ENCODE results near the gene OLFM1.
"Not testable (repeated sequence)": the region's sequence is repeated elsewhere in the genome, so short reads cannot be mapped to it uniquely, and the experiment has no call there.

OLFM1 gene

DNA sequence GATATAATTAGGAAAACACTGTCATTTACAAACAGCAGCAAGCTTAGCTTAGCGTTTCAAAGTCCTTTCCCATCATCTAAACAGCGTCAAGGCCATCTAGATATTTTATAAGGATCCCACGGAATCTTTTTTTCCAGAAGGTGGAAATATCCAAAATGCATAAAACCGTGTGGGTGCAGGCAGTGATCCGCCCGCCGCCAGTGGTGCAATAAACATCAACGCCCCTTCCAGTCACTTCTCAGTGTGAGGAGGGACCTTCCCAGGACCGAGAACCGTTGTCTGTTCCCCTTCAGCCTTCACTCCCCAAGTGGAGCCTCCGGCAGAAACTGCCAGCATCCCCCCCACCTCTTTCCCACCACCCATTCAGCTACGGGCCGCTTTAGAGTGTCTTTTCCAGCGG is 22.9 kb downstream of the OLFM1 start:
- DNase-seq: no peak

DNA sequence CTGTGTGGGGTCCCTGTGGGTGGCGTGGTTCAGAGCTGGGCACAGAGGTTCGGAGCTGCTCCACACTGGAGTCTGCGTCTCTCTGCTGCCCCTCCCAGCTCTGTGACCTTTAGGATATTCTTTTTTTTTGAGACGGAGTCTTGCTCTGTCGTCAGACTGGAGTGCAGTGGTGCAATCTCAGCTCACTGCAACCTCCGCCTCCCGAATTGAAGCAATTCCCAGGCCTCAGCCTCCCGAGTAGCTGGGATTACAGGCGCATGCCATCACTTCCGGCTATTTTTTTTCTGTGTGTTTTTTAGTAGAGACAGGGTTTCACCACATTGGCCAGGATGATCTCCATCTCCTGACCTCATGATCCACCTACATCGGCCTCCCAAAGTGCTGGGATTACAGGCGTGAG is 24.1 kb downstream of the OLFM1 start:
- DNase-seq: not testable (repeated sequence)

DNA sequence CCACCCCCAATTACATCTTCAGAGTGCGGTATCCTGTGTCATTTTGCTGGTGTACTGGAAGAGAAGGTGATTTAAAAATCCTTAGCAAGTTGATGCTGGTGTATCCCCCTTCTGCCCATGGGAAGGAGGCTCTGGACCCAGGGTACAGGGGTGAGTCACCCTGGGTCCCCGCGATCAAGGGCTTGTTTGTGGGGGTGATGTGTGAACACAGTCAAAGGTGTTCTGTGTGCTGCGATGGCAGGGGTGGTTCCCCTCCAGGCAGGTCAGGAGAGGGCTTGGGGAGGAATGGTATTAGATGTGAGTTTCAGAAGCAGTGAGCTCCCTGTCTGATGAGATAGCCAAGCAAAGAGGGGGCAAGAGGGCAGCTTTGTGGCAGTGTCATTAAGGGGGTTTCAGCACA is 28.9 kb downstream of the OLFM1 start:
- no peak for DNase-seq

DNA sequence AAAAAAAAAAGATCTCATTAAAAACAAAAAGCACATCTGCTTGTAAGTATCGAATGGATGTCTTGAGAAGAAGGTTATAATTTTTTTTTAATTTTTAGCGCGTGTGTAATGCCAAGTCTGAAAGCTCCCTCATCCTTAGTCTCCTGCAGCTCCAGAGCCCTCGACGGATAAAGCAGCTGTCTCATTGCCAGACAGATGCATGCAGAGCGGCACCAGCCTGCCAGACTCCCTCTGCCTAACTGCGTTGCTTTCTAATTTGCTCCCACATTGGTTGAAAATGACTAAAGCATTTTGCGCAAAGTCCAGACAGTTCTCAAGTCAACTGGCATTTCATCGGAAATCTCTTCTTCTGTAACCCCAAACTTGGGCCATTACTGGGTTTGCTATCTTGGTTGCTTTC is 29.4 kb downstream of the OLFM1 start:
- no peak for DNase-seq

DNA sequence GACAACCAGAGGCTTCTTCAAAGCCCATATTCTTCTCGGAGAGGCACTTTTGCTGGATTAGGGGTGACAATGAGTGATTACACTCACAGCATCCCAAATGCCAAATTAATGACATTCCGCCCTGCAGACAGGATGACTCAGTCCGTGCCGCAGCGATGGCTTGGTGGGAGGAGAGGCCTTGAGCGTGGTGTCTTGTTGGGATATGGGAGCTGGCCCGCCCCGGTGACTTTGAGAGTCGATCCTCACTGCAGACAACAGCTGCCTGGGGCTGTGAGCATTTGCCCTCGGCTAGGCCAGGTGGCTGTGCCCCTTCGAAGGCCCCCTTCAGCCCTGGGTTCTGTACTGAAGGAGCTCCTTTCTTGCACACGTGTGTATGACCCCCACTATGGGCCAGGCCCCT is 29.8 kb downstream of the OLFM1 start:
- DNase-seq: no peak

DNA sequence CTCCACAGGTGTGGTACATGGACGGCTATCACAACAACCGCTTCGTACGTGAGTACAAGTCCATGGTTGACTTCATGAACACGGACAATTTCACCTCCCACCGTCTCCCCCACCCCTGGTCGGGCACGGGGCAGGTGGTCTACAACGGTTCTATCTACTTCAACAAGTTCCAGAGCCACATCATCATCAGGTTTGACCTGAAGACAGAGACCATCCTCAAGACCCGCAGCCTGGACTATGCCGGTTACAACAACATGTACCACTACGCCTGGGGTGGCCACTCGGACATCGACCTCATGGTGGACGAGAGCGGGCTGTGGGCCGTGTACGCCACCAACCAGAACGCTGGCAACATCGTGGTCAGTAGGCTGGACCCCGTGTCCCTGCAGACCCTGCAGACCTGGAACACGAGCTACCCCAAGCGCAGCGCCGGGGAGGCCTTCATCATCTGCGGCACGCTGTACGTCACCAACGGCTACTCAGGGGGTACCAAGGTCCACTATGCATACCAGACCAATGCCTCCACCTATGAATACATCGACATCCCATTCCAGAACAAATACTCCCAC is 32.1 kb downstream of the OLFM1 start:
- no peak for DNase-seq

DNA sequence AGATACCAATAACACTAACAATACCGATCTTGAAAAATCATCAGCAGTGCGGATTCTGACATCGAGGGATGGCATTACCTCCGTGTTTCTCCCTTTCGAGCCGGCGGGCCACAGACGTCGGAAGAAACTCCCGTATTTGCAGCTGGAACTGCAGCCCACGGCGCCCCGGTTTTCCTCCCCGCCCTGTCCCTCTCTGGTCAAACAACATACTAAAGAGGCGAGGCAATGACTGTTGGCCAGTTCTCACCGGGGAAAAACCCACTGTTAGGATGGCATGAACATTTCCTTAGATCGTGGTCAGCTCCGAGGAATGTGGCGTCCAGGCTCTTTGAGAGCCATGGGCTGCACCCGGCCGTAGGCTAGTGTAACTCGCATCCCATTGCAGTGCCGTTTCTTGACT is 32.8 kb downstream of the OLFM1 start:
- DNase-seq: no peak

DNA sequence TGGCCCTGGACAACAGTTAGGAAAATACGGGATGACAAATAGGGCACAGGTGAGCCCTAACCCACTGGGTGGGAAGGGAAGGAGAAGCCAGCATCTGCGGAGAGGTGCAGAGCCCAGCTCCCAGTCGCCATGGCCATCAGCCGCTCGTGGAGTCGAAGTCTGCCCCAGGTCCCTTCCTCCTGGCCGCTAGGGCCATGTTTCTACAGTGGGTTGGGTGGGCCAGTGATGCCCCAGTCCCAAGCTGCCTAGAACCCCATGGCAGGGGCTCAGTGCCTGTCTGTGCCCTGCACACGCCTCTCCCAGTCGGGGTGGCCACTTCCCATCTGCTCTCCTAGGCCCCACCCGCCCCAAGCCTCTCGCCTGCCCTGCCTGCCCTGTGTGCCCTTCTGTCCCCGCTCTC is 34.8 kb downstream of the OLFM1 start:
- DNase-seq: no peak

DNA sequence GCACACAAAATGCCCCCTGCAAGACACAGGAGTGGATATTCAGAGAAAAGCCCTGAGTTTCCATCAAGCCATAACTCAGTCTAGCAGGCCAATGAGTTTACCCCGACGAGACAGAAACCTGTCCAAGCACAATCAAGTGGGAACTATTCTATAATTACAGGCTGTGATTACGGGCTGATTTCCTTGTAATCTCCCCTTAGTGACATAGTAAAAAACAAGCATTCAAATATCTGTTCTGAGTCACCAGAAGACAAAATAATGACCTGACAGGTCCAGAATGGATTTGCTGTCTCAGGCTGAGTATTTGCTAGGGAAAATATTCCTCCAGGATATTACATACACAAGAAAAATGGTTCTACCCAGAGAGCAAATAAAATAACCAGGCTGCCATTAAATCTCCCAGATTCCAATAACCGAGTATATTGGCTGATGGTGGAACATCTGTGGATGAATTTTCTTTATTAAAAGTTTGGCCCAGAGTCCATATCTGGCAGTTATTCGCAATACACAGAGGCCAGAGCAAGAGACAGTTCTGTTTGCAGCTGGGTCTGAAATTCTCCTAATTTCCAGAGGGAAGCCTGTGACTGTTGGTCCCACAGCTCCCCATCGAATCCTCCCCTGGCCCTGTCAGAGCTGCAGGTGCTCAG is 35.8 kb downstream of the OLFM1 start:
- DNase-seq: no peak

DNA sequence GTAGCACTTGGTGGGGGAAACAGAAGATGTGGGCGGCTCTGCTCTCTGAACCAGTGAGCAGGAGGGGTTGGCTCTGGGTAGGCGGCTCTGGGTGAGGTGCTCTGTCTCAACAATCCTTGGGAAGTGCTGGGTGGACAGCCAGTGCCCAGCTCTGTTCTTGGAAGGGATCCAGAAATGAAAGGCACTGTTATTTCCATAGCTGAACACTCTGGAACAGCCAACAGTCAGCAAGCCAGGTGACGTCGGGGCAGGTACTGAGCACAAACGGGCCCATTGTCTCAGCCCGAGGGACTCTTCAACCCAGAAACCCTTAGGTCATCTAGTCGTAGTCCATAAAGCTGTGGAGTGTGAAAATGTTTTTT is 36.3 kb downstream of the OLFM1 start:
- no peak for DNase-seq

DNA sequence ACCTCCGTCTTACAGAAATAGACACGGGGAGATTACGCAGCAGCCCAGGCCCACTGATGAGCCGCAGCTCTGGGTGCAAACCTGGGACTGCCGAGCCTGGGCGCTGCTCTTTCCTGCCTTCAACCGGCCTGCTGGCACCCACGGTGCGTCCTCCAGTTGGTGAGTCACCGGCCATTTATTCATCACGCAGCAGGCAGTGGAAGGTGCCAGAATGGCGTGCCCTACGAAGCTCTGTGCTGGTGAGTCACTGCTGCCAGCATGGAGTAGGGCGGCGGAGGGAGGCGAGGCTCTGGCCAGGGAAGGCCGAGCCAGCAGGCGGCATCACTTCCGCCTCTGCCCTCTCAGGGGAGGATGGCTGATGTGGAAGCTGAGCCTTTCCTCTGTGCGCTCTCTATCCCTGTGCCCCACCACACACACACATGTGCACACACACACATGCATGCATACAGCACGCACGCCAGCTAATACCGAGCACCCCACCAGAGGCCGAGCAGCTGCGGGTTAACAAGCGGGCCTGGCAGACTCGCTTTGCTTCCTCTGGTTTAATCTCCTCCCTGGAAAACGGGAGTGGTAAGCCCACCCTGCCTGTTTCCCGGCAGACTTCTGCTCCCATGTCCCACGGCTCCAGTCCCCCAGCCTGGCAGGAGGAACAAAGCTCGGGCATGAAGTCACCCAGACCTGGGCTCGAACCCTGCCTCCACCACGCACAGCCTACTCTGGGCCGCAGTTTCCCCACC is 39.2 kb downstream of the OLFM1 start:
- DNase-seq: peak; percentile 26

DNA sequence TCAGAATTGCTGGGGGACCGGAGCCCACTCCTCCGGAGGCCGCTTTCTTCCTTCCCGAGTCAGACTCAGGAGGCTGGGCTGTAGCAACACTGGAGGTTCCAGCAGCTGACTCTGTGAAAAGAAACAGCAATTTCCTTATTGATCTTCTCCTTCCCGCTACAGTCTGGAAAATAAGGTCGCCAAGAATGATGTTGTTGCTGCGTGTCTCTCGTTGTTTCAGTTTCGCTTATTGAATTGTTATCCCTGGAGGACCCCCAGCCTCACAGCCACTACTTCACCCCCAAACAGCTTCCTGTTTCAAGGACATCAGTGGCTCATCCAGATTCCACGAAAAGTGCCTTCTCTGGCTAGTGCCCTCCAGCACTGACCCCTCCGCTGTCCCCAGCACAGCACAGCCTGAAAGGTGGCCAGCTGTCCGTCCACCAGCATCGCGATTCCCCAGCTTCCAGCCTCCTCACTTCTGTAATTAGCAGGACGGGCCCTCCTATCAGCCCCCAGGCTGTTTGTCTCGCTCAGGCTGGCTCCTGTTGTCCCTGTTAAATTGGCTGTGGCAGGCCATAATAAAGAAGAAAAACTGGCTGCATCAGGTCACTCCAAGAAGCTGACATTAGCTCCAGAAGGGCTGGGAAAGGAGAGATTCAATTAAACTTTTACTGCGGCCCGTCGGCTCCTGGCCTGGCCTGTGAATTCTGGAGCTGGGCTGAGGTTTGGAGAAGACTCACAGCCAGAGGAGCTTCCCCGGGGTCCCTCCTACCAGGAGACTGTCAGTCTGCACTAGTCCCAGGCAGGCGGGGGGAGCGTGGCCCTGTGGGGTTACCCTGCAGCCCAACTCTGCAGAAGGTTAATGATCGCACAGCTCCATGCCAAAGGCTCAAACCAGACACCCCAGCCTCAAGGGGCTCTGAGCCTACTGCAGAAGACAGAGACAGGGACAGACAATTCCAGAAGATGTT is 40.5 kb downstream of the OLFM1 start:
- DNase-seq: no peak

DNA sequence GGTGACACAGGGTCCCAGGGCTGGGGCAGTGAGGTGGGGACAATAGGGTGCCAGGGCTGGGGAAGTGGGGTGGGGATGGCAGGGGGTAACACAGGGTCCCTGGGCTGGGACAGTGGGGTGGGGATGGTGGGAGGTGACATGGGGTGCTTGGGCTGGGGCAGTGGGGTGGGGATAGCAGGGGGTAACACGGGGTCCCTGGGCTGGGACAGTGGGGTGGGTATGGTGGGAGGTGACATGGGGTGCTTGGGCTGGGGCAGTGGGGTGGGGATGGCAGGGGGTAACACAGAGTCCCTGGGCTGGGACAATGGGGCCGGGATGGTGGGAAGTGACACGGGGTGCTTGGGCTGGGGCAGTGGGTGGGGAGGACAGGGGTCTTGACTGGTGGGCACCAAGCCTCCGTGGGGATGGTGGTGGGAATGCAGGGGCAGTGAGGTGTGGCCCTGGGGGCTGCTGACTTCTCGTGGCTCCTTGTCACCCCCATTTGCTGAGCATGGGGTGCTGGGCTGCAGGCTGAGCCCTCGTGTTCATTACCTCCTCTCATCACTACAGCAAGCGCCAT is 41.7 kb downstream of the OLFM1 start:
- no peak for DNase-seq

DNA sequence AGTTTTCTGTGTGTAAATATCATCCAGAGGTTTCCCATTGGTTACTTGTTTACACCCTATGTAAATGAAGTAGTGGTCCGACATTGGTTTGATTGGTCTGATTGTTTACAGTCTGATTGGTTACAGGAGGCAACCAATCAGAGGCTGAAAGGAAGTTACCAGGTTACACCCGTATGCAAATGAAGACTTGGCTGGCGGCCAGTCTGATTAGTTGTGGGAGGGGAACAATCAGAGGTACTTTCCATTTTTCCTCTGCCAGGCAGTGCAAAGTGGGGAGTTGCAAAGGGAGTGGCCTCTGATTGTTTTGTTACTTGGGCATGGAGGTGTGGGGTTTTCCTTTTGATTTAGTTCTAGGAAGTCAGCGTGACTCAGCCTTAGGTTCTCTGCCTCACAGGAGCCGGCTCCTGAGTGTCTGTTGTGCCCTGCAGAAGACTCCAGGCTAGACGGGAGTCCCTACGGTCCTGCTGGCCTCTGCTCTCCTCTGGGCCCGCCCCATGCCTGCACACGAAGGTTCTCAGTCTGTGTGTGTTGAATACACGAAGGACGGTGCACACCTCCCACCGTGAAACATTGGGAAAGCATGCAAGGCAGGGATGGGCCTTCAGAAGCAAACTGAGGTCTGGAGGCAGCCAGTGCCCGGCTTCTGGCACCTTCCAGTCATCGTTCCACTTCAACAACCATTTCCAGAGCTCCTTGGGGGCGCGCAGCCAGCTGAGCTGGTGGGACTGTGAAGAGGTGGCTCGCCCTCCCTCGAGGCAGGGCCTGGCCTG is 42.9 kb downstream of the OLFM1 start:
- DNase-seq: no peak

DNA sequence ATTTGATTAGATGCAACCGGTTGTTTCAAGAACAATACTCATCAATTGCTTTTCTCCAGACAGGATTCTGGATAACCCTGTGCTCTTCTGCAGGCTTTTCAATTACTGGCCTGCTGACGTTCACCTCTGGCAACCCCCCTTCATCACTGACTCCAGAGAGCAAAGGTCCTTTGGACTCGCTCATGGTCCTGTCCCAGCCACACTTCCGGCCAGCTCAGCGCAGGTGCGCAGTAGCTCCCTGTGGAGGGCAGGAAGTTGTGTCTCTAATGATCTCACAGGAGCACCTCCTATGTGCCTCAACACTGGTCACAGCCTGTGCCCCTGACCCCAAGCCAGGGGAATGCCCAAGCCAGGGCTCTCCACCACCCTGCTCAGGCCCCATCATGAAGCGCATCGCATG is 44.0 kb downstream of the OLFM1 start:
- DNase-seq: no peak

DNA sequence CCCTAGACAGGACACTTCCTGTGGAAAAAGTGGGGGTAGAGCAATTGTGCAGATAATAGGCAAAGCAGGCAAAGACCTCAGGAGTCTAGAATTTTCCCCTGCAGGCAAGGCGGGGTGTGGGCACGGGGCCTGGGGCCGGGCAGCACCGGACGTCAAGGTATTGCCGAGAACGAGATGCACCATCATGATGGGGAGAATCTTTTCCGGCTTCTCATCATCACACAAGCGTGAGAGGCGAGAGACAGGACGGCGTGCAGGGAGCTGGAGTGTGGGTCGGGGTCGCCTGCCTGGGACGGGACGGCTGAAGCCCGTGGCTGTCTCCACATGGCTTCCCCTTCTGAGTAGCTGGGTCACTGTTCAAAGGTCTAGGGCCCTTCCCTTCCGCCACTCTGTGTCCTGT is 44.5 kb downstream of the OLFM1 start:
- no peak for DNase-seq

DNA sequence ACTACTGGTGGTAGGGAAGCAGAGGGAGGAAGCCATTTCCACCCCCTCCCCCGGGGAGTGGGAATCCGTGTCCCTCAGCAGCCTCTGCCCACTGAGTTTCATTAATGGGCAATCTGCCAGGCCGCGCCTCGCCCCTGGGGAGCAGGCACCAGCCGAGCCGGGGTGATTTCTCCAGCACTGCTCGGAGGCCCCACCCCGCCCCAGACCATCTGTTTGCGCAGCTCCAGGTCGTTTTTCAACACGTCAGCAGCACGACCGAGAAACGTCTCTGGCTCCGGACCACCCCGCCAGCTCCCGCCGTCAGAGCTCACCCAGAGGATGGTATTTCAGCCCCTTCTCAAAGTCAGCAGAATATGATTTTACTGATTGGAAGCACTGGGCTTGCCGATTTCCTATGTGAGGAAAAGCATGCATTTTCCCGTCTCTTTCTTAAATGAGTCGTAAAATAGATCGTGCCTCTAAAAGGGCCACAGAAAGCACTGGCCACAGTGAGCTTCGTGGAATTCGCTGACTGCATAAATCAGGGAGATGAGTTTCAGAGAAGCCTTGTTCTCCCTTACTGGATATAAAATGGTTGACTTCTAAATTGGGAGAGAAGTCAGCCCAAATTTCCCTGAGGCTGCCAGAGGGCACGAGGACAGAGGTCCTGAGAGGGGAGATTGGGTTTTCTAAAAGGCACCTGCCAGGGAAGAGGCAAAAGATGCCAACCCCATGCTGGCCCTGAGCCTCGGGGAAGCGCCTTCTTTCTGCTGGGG is 47.0 kb downstream of the OLFM1 start:
- DNase-seq: no peak

DNA sequence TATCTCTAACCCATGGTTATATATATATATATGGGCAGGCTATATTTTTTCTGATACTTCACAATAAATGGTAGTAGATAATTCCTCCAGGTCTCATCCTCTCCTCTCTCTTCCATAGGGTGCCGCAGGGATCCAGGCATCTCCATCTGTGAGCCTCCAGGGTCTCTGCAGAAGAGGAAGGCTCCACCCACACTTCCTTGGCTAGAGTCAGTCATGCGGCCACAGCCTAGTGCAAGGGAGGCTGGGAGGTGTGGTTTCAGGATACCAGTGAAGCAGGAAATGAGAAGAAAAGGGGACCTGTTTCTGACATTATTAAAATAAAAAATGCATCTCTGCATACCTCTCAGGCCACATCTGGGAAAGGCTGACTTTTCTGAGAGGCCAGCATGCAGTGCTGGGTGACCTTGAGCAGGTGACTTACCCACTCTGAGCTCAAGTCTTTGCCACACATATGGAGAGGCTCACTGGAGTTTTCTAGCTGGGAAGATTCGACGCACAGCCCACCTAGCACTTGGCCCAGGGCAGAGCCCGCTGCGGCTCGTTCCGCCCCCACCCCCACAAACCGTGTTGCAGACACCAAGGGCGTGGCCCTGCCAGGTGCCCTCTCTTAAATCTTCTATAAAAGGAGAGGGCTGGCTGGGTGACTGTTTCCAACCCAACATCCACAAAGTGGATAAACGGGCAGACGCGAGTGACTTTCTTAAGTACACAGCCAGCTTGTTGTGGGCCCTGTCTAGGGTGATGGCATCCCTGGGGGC is 47.9 kb downstream of the OLFM1 start:
- DNase-seq: no peak

DNA sequence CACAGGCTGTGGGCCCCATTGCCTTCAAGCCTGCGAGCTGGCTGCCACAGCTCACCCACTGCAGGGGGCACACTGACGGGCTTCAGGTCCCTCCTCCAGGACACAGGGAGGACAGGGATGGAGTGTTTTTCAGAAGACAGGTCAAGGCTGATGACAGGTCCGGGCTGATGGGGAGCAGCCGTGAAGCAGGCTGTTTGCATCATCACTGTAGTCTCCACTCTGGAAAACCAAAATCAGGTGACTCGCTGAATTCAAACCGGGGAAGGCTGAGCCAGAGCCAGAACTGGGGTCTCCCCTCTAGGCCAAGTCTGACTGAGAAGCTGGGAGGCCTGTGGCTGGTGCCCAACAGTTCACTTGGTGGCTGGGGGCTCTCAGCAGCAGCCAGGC is 48.5 kb downstream of the OLFM1 start:
- no peak for DNase-seq

DNA sequence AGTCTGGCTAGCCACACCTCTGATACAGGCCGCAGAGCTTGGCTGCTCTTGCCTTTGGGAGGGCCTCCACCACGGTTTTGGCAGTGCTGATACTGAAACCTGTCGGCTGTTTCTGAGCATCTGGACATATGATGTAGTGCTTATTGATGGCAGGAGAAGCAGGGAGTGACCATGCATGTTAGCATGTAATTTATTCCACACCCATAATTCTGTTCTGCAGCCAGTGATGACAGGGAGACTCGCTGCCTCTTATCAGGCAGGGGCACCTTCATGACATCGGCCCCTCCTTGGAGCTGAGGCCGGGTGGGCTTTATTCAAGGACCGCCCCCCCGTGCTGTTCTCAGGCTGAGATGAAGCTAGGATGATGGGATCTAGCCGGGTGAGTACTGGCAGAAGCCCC is 49.0 kb downstream of the OLFM1 start:
- DNase-seq: no peak
